IPS-18a (cell line): ENCODE results near the gene UBIAD1.
"Not testable (repeated sequence)": the region's sequence is repeated elsewhere in the genome, so short reads cannot be mapped to it uniquely, and the experiment has no call there.

Experiments used
- H3K27ac ChIP-seq: one replicate; pipeline ENCODE4 v1.5.1; 2013; ENCODE audit warnings: low read length
- H3K27me3 ChIP-seq: one replicate; pipeline ENCODE4 v1.6.1; 2013; ENCODE audit warnings: mild to moderate bottlenecking, low read length; ENCODE audit not compliant: control insufficient read depth, insufficient read depth
- H3K36me3 ChIP-seq: one replicate; pipeline ENCODE4 v1.6.1; 2013; ENCODE audit warnings: low read depth, low read length; ENCODE audit not compliant: control insufficient read depth
- H3K4me1 ChIP-seq: one replicate; pipeline ENCODE4 v1.6.1; 2013; ENCODE audit warnings: low read depth, low read length; ENCODE audit not compliant: control insufficient read depth
- H3K4me3 ChIP-seq: one replicate; pipeline ENCODE4 v1.5.1; 2013; ENCODE audit warnings: low read length
- H3K9ac ChIP-seq: one replicate; pipeline ENCODE4 v1.6.1; 2013; ENCODE audit warnings: mild to moderate bottlenecking, low read length, moderate library complexity
- H3K9me3 ChIP-seq: one replicate; pipeline ENCODE4 v1.6.1; 2013; ENCODE audit warnings: low read depth, low read length; ENCODE audit not compliant: control insufficient read depth

The UBIAD1 gene

GRCh38 chr1:11253226-11253625 lies 19.8 kb upstream of the UBIAD1 start:
- peaks cover 67% of the 10 kb centered on the region for H3K36me3 ChIP-seq
- no peak overlapping the region for H3K4me3 ChIP-seq
- H3K27ac ChIP-seq: no peak overlapping the region
- no peaks in the 10 kb centered on the region for H3K27me3 ChIP-seq
- no peaks in the 10 kb centered on the region for H3K4me1 ChIP-seq
- no peaks in the 10 kb centered on the region for H3K9me3 ChIP-seq
- no peak overlapping the region for H3K9ac ChIP-seq

GRCh38 chr1:11256299-11256698 lies 16.7 kb upstream of the UBIAD1 start:
- Histone ChIP-seq H3K27ac (no peak overlapping the region), H3K36me3 (peaks cover 69% of the 10 kb centered on the region), H3K9me3 (no peaks in the 10 kb centered on the region), H3K27me3 (no peaks in the 10 kb centered on the region), H3K4me1 (no peaks in the 10 kb centered on the region), H3K9ac (no peak overlapping the region), H3K4me3 (no peak overlapping the region)

- Histone ChIP-seq H3K4me3 (peak within 1 kb of the TSS; percentile 96), H3K36me3 (peaks cover 18% of the 10 kb centered on the region), H3K27ac (no peak within 1 kb of the TSS), H3K27me3 (no peaks in the 10 kb centered on the region), H3K9me3 (no peaks in the 10 kb centered on the region), H3K9ac (peak within 1 kb of the TSS; percentile 82), H3K4me1 (peaks cover 4% of the 10 kb centered on the region)
Observed at GRCh38 chr1:11262171-11263049, 10.6 kb upstream of the UBIAD1 start, which contains the start of gene MTOR. Gene MTOR (minus strand): TSS chr1:11262551. CDS start chr1:11259409, 3,142 bp downstream.

GRCh38 chr1:11266268-11267074 lies 6.5 kb upstream of the UBIAD1 start:
- no peak overlapping the region for H3K27ac ChIP-seq
- H3K4me3 ChIP-seq: no peak overlapping the region
- no peaks in the 10 kb centered on the region for H3K36me3 ChIP-seq
- H3K27me3 ChIP-seq: no peaks in the 10 kb centered on the region
- no peak overlapping the region for H3K9ac ChIP-seq
- no peaks in the 10 kb centered on the region for H3K9me3 ChIP-seq
- H3K4me1 ChIP-seq: peaks cover 4% of the 10 kb centered on the region

- H3K4me1 ChIP-seq, H3K9me3 ChIP-seq, H3K27me3 ChIP-seq, H3K27ac ChIP-seq, H3K4me3 ChIP-seq, H3K9ac ChIP-seq, H3K36me3 ChIP-seq: not testable (repeated sequence)
Observed at GRCh38 chr1:11267350-11268337, 5.4 kb upstream of the UBIAD1 start.

GRCh38 chr1:11272544-11272831 lies 510 bp upstream of the UBIAD1 start:
- H3K27ac ChIP-seq: no peak overlapping the region
- H3K36me3 ChIP-seq: no peaks in the 10 kb centered on the region
- H3K4me3 ChIP-seq: peak overlapping the region; percentile 51
- H3K9me3 ChIP-seq: no peaks in the 10 kb centered on the region
- H3K9ac ChIP-seq: no peak overlapping the region
- no peaks in the 10 kb centered on the region for H3K27me3 ChIP-seq
- peaks cover 6% of the 10 kb centered on the region for H3K4me1 ChIP-seq

- no peaks in the 10 kb centered on the region for H3K27me3 ChIP-seq
- H3K4me3 ChIP-seq: peak overlapping the region; percentile 90
- H3K9me3 ChIP-seq: no peaks in the 10 kb centered on the region
- peak overlapping the region; percentile 77 for H3K27ac ChIP-seq
- H3K36me3 ChIP-seq: no peaks in the 10 kb centered on the region
- H3K4me1 ChIP-seq: peaks cover 6% of the 10 kb centered on the region
- H3K9ac ChIP-seq: peak overlapping the region; percentile 89
Observed at GRCh38 chr1:11273595-11274234, 717 bp downstream of the UBIAD1 start.

GRCh38 chr1:11279152-11279551 lies 6.2 kb downstream of the UBIAD1 start:
- Histone ChIP-seq H3K4me1 (peaks cover 3% of the 10 kb centered on the region), H3K27ac (no peak overlapping the region), H3K27me3 (no peaks in the 10 kb centered on the region), H3K4me3 (no peak overlapping the region), H3K9ac (no peak overlapping the region), H3K36me3 (peaks cover 7% of the 10 kb centered on the region), H3K9me3 (no peaks in the 10 kb centered on the region)

- H3K27ac ChIP-seq: no peak overlapping the region
- no peaks in the 10 kb centered on the region for H3K27me3 ChIP-seq
- H3K4me1 ChIP-seq: peaks cover 3% of the 10 kb centered on the region
- no peak overlapping the region for H3K9ac ChIP-seq
- no peak overlapping the region for H3K4me3 ChIP-seq
- no peaks in the 10 kb centered on the region for H3K9me3 ChIP-seq
- H3K36me3 ChIP-seq: peaks cover 7% of the 10 kb centered on the region
Observed at GRCh38 chr1:11279630-11280029, 6.6 kb downstream of the UBIAD1 start.

- H3K27ac ChIP-seq: no peak overlapping the region
- H3K36me3 ChIP-seq: peaks cover 7% of the 10 kb centered on the region
- H3K4me1 ChIP-seq: peaks cover 6% of the 10 kb centered on the region
- no peak overlapping the region for H3K4me3 ChIP-seq
- no peak overlapping the region for H3K9ac ChIP-seq
- no peaks in the 10 kb centered on the region for H3K9me3 ChIP-seq
- no peaks in the 10 kb centered on the region for H3K27me3 ChIP-seq
Observed at GRCh38 chr1:11280719-11281376, 7.8 kb downstream of the UBIAD1 start.
